GM12874 (cell line): Measurements from ENCODE around the gene ENO1.

ENCODE experiments used
- TF ChIP-seq, protein P1 (sequence below): IDR thresholded peaks from 2 replicates; pipeline ENCODE4 v1.5.1; 2011; ENCODE audit warnings: low read depth, mild to moderate bottlenecking, control low read depth, low read length, moderate library complexity; ENCODE audit not compliant: insufficient read depth

The ENO1 gene

DNA sequence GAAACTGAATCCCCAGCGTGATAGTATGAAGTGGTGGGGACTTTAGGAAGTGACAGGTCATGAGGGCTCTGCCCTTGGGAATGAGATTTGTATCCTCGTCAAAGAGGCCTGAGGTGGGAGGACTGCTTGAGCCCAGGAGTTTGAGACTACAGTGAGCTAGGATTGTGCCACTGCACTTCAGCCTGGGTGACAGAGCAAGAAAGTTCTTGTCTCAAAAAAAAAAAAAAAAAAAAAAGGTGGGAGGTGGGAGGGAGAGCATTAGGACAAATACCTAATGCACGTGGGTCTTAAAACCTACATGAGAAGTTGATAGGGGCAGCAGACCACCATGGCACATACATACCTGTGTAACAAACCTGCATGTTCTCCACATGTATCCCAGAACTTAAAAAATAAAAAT is 37.1 kb downstream of the ENO1 start:
- TF ChIP-seq, protein P1, sequence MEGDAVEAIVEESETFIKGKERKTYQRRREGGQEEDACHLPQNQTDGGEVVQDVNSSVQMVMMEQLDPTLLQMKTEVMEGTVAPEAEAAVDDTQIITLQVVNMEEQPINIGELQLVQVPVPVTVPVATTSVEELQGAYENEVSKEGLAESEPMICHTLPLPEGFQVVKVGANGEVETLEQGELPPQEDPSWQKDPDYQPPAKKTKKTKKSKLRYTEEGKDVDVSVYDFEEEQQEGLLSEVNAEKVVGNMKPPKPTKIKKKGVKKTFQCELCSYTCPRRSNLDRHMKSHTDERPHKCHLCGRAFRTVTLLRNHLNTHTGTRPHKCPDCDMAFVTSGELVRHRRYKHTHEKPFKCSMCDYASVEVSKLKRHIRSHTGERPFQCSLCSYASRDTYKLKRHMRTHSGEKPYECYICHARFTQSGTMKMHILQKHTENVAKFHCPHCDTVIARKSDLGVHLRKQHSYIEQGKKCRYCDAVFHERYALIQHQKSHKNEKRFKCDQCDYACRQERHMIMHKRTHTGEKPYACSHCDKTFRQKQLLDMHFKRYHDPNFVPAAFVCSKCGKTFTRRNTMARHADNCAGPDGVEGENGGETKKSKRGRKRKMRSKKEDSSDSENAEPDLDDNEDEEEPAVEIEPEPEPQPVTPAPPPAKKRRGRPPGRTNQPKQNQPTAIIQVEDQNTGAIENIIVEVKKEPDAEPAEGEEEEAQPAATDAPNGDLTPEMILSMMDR = no peak

DNA sequence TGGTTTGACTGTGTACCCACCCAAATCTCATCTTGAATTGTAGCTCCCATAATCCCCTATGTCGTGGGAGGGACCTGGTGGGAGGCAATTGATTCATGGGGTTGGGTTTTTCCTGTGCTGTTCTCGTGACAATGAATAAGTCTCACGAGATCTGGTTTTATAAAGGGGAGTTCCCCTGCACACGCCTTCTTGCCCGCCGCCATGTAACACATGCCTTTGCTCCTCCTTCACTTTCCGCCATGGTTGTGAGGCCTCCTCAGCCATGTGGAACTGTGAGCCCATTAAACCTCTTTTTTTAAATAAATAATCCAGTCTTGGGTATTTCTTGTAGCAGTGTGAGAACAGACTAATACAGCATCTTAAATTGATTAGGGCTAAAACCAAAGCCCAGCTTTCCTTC is 38.5 kb downstream of the ENO1 start:
- TF ChIP-seq, protein P1 = no peak

DNA sequence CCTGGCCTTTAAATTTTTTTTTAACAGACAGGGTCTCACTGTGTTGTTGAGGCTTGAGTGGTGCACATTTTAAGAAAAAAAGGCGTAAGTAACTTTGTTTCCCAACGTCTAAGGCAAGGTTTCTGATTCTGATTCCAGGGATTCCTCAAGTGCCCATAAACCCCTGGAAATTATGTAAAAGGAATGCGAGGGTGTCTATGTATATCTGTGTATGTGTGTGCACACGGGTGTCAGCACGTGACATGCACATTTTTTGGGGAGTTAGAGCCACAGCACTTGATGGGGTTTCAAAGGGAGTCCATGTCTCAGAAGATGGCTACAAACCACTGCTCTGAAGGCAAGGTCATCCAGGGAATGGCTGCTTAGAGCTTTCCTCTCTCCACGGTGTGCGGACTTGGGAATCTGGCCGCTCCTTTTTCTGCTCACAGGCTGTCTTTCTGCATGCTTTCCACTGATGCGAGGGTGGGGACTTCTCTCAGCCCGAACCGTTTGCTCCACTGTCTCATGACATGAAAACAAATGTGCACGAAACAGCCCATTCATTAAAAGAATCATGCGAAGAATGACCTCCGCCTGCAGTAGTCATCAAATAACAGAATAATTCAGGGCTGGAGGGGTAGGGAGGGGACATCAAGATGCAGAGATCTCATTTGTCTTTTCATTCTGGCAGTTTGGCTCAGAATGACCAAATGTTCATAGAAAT is 42.4 kb downstream of the ENO1 start:
- TF ChIP-seq, protein P1 = no peak

DNA sequence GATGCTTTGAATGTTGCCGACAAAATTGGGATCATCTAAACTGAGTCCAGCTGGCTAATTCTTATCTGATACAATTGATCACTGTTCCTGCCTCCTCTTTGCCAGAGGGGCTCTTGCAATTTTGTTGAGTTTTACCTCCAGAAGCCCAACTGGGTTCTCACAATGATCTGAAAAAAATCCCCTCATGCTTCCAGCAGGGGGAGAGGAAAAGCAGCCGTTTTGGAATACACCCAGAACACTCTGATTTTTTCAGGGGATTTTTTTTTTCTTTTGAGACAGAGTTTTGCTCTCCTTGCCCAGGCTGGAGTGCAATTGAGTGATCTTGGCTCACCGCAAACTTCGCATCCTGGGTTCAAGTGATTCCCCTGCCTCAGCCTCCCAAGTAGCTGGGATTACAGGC is 47.1 kb downstream of the ENO1 start:
- TF ChIP-seq, protein P1 = 0 out of 2 replicates have a peak, but pooled peaks have one; percentile 1

DNA sequence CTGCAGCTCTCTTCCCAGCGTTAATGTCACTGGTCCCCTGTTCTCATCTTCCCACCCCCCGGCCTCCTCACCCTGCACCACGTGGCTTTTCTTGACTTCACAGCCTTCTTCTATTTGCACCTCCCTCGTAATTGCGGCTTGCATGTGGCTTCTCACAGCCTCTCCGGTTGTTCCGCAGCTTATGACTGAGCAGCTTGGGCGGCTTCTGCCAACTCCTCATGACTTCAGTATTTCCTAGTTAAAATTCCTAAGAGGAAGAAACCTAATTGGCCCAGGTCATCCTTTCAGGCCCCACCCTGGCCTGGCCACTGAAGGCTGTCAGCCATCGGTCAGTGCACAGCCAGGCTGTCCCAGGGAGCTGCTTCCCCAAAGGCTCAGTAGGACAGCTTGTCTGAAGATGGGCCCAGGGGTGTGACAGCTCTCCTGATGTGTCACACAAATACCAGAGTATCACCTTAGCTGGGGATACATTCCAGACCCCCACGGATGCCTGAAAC is 52.5 kb downstream of the ENO1 start:
- TF ChIP-seq, protein P1 = no peak

DNA sequence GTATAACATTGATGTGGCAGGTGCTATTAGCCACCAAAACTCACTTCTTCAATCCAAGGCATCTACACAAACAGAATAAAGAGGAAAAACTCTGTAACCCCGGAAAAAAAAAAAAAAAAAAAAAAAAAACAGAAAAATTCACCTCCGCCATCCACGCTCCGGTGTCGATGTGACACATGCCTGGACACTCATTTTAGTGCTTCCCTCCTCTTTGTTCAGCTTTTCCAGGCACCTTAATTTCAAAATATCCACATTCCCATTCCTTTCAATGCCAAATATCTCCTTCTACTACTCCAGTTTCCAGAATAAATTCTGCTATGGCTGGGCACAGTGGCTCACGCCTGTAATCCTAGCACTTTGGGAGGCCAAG is 55.2 kb downstream of the ENO1 start:
- TF ChIP-seq, protein P1 = no peak

DNA sequence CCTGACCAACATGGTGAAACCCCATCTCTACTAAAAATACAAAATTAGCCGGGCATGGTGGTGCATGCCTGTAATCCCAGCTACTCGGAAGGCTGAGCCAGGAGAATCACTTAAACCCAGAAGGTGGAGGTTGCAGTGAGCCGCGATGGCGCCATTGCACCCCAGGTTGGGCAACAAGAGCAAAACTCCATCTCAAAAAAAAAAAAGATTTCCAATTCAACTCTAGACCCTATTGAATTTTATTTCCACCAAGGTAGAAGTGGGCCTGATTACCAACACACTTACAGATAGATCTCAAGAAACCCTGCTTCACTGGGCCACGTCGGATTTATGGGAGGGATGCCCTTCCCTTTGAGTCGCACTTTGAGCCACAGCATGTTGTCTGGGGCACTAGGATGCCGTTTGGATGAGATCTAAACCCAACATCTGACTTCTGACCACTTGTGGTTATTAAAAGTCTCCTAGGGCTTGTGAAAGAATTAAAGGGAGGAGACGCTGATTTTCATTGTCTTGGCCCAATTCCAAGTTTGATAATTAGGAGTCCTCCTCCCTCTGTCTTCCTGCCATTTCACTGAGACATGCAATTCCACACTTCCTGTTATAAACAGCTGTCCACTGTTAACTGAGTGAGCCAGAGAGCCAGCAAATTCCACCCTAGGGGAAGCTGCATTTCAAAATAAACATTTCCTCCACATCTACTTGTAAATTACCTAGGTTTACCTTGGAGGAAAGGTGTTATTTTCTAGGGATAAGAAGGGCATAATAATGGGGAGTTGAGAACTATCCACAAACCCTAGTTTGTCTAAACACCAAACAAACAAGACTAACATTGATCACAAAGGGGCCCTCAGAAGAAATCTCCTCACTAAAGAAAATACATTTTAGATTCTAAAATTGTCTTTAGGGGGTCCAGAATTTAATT is 55.9 kb downstream of the ENO1 start:
- TF ChIP-seq, protein P1 = no peak
